HG03066 (cell line): ENCODE measurements around the gene MPZL1.

Experiments used
- ATAC-seq: cut with Tn5 transposase; IDR thresholded peaks from one replicate; pipeline ENCODE4 v1.9.1; 2021; ENCODE audit warnings: low read depth; ENCODE audit not compliant: unreplicated experiment

The MPZL1 gene

GRCh38 chr1:167836197-167836596, 114.4 kb downstream of the MPZL1 start:
- no peak for ATAC-seq

GRCh38 chr1:167837326-167837725, 115.5 kb downstream of the MPZL1 start:
- no peak for ATAC-seq

GRCh38 chr1:167839009-167839408, 117.2 kb downstream of the MPZL1 start:
- ATAC-seq: no peak
